Neural progenitor cell (in vitro differentiated cells): Measurements from ENCODE around the gene ZNF100.
"Not testable (repeated sequence)": the region's sequence is repeated elsewhere in the genome, so short reads cannot be mapped to it uniquely, and the experiment has no call there.

Experiments used
- EZH2 ChIP-seq: fragments of 200-600 bp; sonication (generic); IDR thresholded peaks from 2 replicates; pipeline ENCODE4 v1.6.1; 2017; ENCODE audit warnings: antibody characterized with exemption, mild to moderate bottlenecking, moderate library complexity
- EZH2phosphoT487 ChIP-seq: fragments of 200-600 bp; sonication (generic); IDR thresholded peaks from 2 replicates; pipeline ENCODE4 v1.6.1; 2017; ENCODE audit warnings: antibody characterized with exemption
- TF ChIP-seq, protein P1 (sequence below): fragments of 200-600 bp; sonication (generic); IDR thresholded peaks from 2 replicates; pipeline ENCODE4 v1.5.1; 2017; ENCODE audit warnings: antibody characterized with exemption, mild to moderate bottlenecking

DNA sequence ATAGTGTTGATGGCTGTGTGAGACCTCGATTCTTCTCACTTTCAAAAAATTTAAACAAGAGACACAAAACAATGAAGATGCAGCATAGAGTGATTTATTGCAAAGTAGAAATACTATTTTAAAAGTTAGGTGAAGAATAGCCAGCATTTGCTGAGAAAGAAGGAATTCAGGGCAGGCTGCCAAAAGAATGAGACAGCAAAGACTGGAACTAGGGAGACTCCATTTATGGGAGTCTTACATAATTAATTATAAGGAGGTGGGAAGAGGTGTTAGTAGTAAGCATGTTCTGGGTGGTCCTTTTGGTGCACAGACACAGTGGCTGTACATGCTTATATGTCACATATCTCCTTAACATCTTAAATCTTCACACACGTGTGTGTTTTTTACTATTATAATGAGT lies 93.9 kb downstream of the ZNF100 start:
- TF ChIP-seq, protein P1, sequence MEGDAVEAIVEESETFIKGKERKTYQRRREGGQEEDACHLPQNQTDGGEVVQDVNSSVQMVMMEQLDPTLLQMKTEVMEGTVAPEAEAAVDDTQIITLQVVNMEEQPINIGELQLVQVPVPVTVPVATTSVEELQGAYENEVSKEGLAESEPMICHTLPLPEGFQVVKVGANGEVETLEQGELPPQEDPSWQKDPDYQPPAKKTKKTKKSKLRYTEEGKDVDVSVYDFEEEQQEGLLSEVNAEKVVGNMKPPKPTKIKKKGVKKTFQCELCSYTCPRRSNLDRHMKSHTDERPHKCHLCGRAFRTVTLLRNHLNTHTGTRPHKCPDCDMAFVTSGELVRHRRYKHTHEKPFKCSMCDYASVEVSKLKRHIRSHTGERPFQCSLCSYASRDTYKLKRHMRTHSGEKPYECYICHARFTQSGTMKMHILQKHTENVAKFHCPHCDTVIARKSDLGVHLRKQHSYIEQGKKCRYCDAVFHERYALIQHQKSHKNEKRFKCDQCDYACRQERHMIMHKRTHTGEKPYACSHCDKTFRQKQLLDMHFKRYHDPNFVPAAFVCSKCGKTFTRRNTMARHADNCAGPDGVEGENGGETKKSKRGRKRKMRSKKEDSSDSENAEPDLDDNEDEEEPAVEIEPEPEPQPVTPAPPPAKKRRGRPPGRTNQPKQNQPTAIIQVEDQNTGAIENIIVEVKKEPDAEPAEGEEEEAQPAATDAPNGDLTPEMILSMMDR, result not testable (repeated sequence)
- not testable (repeated sequence) for TF ChIP-seq EZH2, EZH2phosphoT487
